ENCODE measurements around the gene OXLD1. TPM values are rescaled to one million over a fixed set of nuclear protein-coding genes. Genes with fewer than 3 reads are reported as not detected.
"Not testable (repeated sequence)": the region's sequence is repeated elsewhere in the genome, so short reads cannot be mapped to it uniquely, and the experiment has no call there.

Gene OXLD1
- total RNA-seq, 2 experiments from 2014 or later, result 56.6 to 60.1 TPM

DNA sequence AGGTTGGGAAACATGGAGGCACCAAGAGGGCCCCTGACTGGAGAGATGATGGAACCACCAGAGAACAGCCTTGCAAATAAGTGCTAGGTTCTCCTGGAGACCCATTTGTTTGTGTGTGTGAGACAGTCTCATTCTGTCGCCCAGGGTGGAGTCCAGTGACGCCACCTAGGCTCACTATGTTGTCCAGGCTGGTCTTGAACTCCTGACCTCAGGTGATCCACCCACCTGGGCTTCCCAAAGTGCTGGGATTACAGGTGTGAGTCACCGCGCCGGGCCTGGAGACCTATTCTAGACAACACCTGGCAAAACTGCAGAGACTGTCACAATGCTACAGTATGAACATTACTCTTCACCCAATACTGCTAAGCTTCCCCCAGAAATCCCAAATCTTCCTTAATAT lies 31.0 kb downstream of the OXLD1 start:
- Mint-ChIP-seq H3K4me3 (peak overlapping the region; percentile 90), H3K4me1 (peaks cover 14% of the 10 kb centered on the region), H3K9me3 (no peaks in the 10 kb centered on the region), H3K27ac (peak overlapping the region; percentile 68), H3K27me3 (no peaks in the 10 kb centered on the region), H3K36me3 (peaks cover 5% of the 10 kb centered on the region)
- ATAC-seq (ENCODE audit: low read depth) (no peak), DNase-seq (no peak)
- POLR2A ChIA-PET, result interaction anchor here (1.4 to 1.7 kb wide), 2 partner anchors 30 to 48 kb away, joined by 7 to 12 read pairs; partner anchors contain the start of genes ARL16 and HGS

- ATAC-seq (ENCODE audit: low read depth), result no peak
- no peak for DNase-seq
- Mint-ChIP-seq H3K27me3 (no peaks in the 10 kb centered on the region), H3K4me3 (no peak overlapping the region), H3K36me3 (peaks cover 29% of the 10 kb centered on the region), H3K27ac (no peak overlapping the region), H3K4me1 (peaks cover 14% of the 10 kb centered on the region), H3K9me3 (no peaks in the 10 kb centered on the region)
- POLR2A ChIA-PET, result no interaction called here
These were observed 34.9 kb downstream of the OXLD1 start for GRCh38 chr17:81631482-81631881.

DNA sequence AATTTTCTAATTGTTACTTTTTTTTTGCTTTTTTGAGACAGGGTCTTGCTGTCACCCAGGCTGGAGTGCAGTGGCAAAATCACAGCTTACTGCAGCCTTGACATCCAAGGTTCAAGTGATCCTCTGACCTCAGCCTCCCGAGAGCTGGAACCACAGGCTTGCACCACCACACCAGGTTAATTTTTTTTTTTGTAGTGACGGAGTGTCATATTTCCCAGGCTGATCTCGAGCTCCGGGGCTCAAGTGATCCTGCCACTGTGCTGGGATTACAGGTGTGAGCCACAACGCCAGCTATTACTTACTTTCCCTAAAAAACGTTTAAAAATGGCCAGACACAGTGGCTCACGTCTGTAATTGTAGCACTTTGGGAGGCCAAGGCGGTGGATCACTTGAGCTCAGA lies 36.1 kb downstream of the OXLD1 start:
- Mint-ChIP-seq H3K4me1 (peaks cover 7% of the 10 kb centered on the region), H3K27me3 (no peaks in the 10 kb centered on the region), H3K36me3 (peaks cover 39% of the 10 kb centered on the region), H3K27ac (no peak overlapping the region), H3K9me3 (no peaks in the 10 kb centered on the region), H3K4me3 (no peak overlapping the region)
- DNase-seq (no peak), ATAC-seq (ENCODE audit: low read depth) (no peak)
- POLR2A ChIA-PET, result no interaction called here

GRCh38 chr17:81621494-81622130 lies 44.8 kb downstream of the OXLD1 start:
- H3K9me3 Mint-ChIP-seq, result no peaks in the 10 kb centered on the region
- POLR2A ChIA-PET, result no interaction called here
- no peak overlapping the region for H3K4me3 Mint-ChIP-seq
- peaks cover 30% of the 10 kb centered on the region for H3K36me3 Mint-ChIP-seq
- no peak overlapping the region for H3K27ac Mint-ChIP-seq
- H3K27me3 Mint-ChIP-seq, result no peaks in the 10 kb centered on the region
- no peaks in the 10 kb centered on the region for H3K4me1 Mint-ChIP-seq
- no peak for ATAC-seq (ENCODE audit: low read depth)
- no peak for DNase-seq

DNA sequence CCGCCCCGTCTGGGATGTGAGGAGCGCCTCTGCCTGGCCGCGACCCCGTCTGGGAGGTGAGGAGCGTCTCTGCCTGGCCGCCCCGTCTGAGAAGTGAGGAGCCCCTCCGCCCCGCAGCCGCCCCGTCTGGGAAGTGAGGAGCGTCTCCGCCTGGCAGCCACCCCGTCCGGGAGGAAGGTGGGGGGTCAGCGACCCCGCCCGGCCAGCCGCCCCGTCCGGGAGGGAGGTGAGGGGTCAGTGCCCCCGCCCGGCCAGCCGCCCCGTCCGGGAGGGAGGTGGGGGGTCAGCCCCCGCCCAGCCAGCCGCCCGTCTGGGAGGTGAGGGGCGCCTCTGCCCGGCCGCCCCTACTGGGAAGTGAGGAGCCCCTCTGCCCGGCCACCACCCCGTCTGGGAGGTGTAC lies 48.1 kb downstream of the OXLD1 start:
- H3K4me3 Mint-ChIP-seq; ATAC-seq (ENCODE audit: low read depth); POLR2A ChIA-PET: not testable (repeated sequence)

GRCh38 chr17:81616877-81617276 lies 49.5 kb downstream of the OXLD1 start:
- peaks cover 15% of the 10 kb centered on the region for H3K4me1 Mint-ChIP-seq
- ATAC-seq (ENCODE audit: low read depth) (no peak), DNase-seq (no peak)
- POLR2A ChIA-PET, result no interaction called here
- H3K36me3 Mint-ChIP-seq, result peaks cover 20% of the 10 kb centered on the region
- H3K27ac Mint-ChIP-seq, result peak overlapping the region; percentile 40
- no peaks in the 10 kb centered on the region for H3K27me3 Mint-ChIP-seq
- H3K9me3 Mint-ChIP-seq, result no peaks in the 10 kb centered on the region
- no peak overlapping the region for H3K4me3 Mint-ChIP-seq

More for the DNA sequence above, 48.1 kb downstream of the OXLD1 start:
- Mint-ChIP-seq H3K36me3 (peaks cover 17% of the 10 kb centered on the region), H3K4me1 (peaks cover 15% of the 10 kb centered on the region)
- H3K9me3 Mint-ChIP-seq, H3K27ac Mint-ChIP-seq, H3K27me3 Mint-ChIP-seq, DNase-seq: not testable (repeated sequence)

DNA sequence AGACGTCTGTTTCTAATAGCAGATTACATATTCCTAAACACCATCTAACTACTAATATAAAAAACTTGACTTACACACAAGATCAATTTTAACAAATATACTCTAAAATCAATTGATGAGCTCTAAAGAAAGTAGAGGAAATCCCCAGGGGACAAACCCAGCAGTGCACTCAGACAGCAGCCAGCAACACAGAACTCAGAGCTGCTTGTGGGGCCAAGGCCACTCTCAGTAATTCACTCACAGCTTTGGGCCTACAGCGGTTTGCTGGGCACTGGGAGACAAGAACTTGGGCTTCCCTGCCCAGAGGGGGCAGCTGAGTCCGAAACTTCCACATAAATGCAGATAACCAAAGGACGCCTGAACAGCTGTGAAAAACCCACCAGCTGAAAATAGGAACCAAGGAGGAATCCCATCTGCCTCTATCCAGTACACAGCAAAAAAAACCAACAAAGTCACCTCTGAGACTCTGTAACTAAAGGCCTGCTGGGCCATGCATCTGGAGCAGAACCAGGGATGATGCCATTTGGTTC lies 50.9 kb downstream of the OXLD1 start:
- ATAC-seq (ENCODE audit: low read depth) (no peak), DNase-seq (no peak)
- Mint-ChIP-seq H3K27ac (peak overlapping the region; percentile 81), H3K27me3 (no peaks in the 10 kb centered on the region), H3K4me1 (peaks cover 15% of the 10 kb centered on the region), H3K9me3 (no peaks in the 10 kb centered on the region), H3K4me3 (peak overlapping the region; percentile 41), H3K36me3 (peaks cover 20% of the 10 kb centered on the region)
- POLR2A ChIA-PET, result interaction anchor here (0.6 kb wide), 1 partner anchor 232 kb away, joined by 3 read pairs; no protein-coding TSS in a partner anchor

Small RNA genes within 50 kb of the gene (microRNA-seq; reads per million reads assigned to microRNA genes)
- gene MIR6786, result not detected

Other genes starting within 250 kb of the OXLD1 start
- 1,000 to 10,000 TPM; 2,936 to 3,174 TPM for gene ACTG1, start 153.8 kb downstream of the OXLD1 start, total RNA-seq
- gene FSCN2, start 138.2 kb downstream of the OXLD1 start, total RNA-seq, result 1 to 10 TPM in 1 of 2 experiments, under 1 TPM in 1; 0.94 to 1.7 TPM
- 10 to 100 TPM; 40.7 to 43.1 TPM for gene FAAP100, start 114.3 kb downstream of the OXLD1 start, total RNA-seq
- 100 to 1,000 TPM in 1 of 2 experiments, 10 to 100 TPM in 1; 96.9 to 109 TPM for gene NPLOC4, start 29.5 kb downstream of the OXLD1 start, total RNA-seq
- under 1 TPM; 0.36 to 0.99 TPM for gene TSPAN10, start 29.4 kb downstream of the OXLD1 start, total RNA-seq
- 10 to 100 TPM; 47.8 to 57.1 TPM for gene PDE6G, start 10.1 kb downstream of the OXLD1 start, total RNA-seq
- gene CCDC137, start 132 bp upstream of the OXLD1 start, total RNA-seq, result 10 to 100 TPM; 31.3 to 32.0 TPM
- 10 to 100 TPM; 17.7 to 19.0 TPM for gene ARL16, start 17.2 kb upstream of the OXLD1 start, total RNA-seq
- 100 to 1,000 TPM; 152 to 164 TPM for gene HGS, start 17.4 kb upstream of the OXLD1 start, total RNA-seq
- gene MRPL12, start 36.8 kb upstream of the OXLD1 start, total RNA-seq, result 10 to 100 TPM; 55.1 to 59.2 TPM
- 10 to 100 TPM; 22.0 to 25.1 TPM for gene SLC25A10, start 45.7 kb upstream of the OXLD1 start, total RNA-seq
- not detected for gene GCGR, start 137.5 kb upstream of the OXLD1 start, total RNA-seq
- gene MCRIP1, start 166.7 kb upstream of the OXLD1 start, total RNA-seq, result 10 to 100 TPM; 56.5 to 58.3 TPM
- gene PPP1R27, start 168.4 kb upstream of the OXLD1 start, total RNA-seq, result not detected
- gene P4HB, start 193.9 kb upstream of the OXLD1 start, total RNA-seq, result 100 to 1,000 TPM; 319 to 347 TPM
- gene ARHGDIA, start 204.7 kb upstream of the OXLD1 start, total RNA-seq, result 100 to 1,000 TPM; 538 to 539 TPM
- gene ALYREF, start 225.0 kb upstream of the OXLD1 start, total RNA-seq, result 100 to 1,000 TPM; 135 to 152 TPM
- gene ANAPC11, start 225.1 kb upstream of the OXLD1 start, total RNA-seq, result 100 to 1,000 TPM; 102 to 106 TPM
- 1 to 10 TPM in 1 of 2 experiments, under 1 TPM in 1; 0.47 to 1.0 TPM for gene NPB, start 235.6 kb upstream of the OXLD1 start, total RNA-seq
- gene PCYT2, start 244.8 kb upstream of the OXLD1 start, total RNA-seq, result 10 to 100 TPM; 39.3 to 44.5 TPM